Ovary (tissue), 3 donors: ENCODE measurements around the gene XPO6.

Experiments
- CTCF ChIP-seq, 3 donors: fragments of 450-650 bp in 2 of 3; fragments of 200-600 bp in 1 of 3; IDR thresholded peaks; one replicate each; pipeline versions ENCODE4 v1.5.1 to v1.8.0; 2016 to 2022; ENCODE audit warnings: antibody characterized with exemption in 3 of 3, mild to moderate bottlenecking in 1 of 3
- POLR2A ChIP-seq: fragments of 450-650 bp; IDR thresholded peaks from one replicate; pipeline ENCODE4 v1.6.1; 2017; ENCODE audit warnings: antibody characterized with exemption, mild to moderate bottlenecking, moderate library complexity
- donor health status: DM: no; HTN: no; CAD: no.

DNA sequence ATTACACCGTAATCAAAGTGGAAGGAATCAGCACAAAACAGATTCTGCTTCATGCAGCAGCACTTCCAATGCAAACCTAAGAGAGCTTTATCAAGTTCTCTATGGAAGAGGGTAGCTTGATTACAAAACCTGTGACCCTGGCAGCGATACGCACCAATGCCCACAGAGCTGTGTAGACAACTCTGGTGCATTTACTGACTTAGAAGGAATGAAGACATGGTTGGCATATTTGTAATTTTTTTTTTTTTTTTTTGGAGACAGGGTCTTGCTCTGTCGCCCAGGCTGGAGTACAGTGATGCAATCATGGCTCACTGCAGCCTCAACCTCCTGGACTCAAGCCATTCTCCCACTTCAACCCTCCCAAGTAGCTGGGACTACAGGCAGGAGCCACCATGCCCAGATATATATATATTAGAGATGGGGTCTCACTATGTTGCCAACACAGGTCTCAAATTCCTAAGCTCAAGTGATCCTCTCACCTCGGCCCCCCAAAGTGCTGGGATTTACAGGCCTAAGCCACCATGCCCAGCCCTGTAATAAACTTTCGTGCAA lies 49.4 kb downstream of the XPO6 start:
- TF ChIP-seq CTCF (IDR thresholded peaks at IDR 0.05) (no peak), POLR2A (no peak)
